Measurements from ENCODE around the gene SIPA1.

DNA sequence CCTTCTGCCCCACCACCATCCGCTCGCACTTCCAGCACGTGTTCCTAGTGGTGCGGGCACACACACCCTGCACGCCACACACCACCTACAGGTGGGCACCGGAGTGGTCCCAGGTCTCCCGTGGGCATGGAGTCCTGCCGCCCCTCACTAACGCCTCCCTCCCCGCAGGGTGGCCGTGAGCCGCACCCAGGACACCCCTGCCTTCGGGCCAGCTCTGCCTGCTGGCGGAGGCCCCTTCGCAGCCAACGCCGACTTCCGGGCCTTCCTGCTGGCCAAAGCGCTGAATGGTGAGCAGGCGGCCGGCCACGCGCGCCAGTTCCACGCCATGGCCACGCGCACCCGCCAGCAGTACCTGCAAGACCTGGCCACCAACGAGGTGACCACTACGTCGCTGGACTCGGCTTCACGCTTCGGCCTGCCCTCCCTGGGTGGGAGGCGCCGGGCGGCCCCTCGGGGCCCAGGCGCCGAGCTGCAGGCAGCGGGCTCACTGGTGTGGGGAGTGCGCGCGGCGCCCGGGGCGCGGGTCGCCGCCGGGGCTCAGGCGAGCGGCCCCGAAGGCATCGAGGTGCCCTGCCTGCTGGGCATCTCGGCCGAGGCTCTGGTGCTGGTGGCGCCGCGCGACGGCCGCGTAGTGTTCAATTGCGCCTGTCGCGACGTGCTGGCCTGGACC, 8.5 kb downstream of the SIPA1 start:
- TF ChIP-seq FOXM1 (IDR thresholded peaks at IDR 0.05; ENCODE audit: borderline replicate concordance) (no peak), FOXA1 (IDR thresholded peaks at IDR 0.05) (no peak), SP1 (IDR thresholded peaks at IDR 0.05) (no peak), LEF1 (IDR thresholded peaks at IDR 0.05; ENCODE audit: borderline replicate concordance) (no peak), BHLHE40 (IDR thresholded peaks at IDR 0.05; ENCODE audit: borderline replicate concordance) (no peak), SUZ12 (IDR thresholded peaks at IDR 0.05) (no peak), CTBP1 (IDR thresholded peaks at IDR 0.05; ENCODE audit: borderline replicate concordance) (no peak), ELF4 (IDR thresholded peaks at IDR 0.05) (no peak), ZNF384 (IDR thresholded peaks at IDR 0.05) (no peak)

All from HEK293T (cell line).